ENCODE results near the gene CBX5. TPM values are rescaled to one million over a fixed set of nuclear protein-coding genes. Genes with fewer than 3 reads are reported as not detected.
"Not testable (repeated sequence)": the region's sequence is repeated elsewhere in the genome, so short reads cannot be mapped to it uniquely, and the experiment has no call there.

CBX5 gene
- total RNA-seq, 2 experiments from 2014 or later = 38.8 to 38.9 TPM

- intact Hi-C loops (cut with DNase I, micrococcal nuclease) = no loop called here
- H3K27me3 Mint-ChIP-seq = no peaks in the 10 kb centered on the region
- no peaks in the 10 kb centered on the region for H3K4me1 ChIP-seq (ENCODE audit: insufficient read depth, low read length)
- H3K27me3 ChIP-seq (ENCODE audit: control insufficient read depth in 1 of 2, insufficient read depth in 2 of 2, low read length in 2 of 2) = no peaks in the 10 kb centered on the region
- DNase-seq (no peak), ATAC-seq (ENCODE audit: poor library complexity) (no peak)
- ChIA-PET POLR2A (no interaction called here), CTCF (no interaction called here)
- H3K9me3 ChIP-seq (ENCODE audit: control insufficient read depth in 1 of 2, insufficient read depth in 1 of 2, low read length in 2 of 2) = no peaks in the 10 kb centered on the region
- no peaks in the 10 kb centered on the region for H3K36me3 ChIP-seq (ENCODE audit: insufficient read depth, low read length)
- no peaks in the 10 kb centered on the region for H3K9me3 Mint-ChIP-seq
- H3K27ac Mint-ChIP-seq = no peak overlapping the region
- no peak for TF ChIP-seq CTCF (IDR thresholded peaks at IDR 0.05)
- H3K4me1 Mint-ChIP-seq (ENCODE audit: low read depth) = peaks cover 9% of the 10 kb centered on the region
- no peaks in the 10 kb centered on the region for H3K36me3 Mint-ChIP-seq (ENCODE audit: low read depth)
- no peak overlapping the region for H3K4me3 ChIP-seq (ENCODE audit: low read length)
- no peak overlapping the region for H3K4me3 Mint-ChIP-seq
- no peak overlapping the region for H3K27ac ChIP-seq (ENCODE audit: low read depth in 1 of 2, low read length in 2 of 2)
Measured at GRCh38 chr12:54229624-54230212, 50.2 kb downstream of the CBX5 start.

- Mint-ChIP-seq H3K9me3 (no peaks in the 10 kb centered on the region), H3K27me3 (no peaks in the 10 kb centered on the region), H3K27ac (no peak overlapping the region), H3K4me1 (ENCODE audit: low read depth) (peaks cover 9% of the 10 kb centered on the region), H3K36me3 (ENCODE audit: low read depth) (no peaks in the 10 kb centered on the region), H3K4me3 (no peak overlapping the region)
- Histone ChIP-seq H3K27ac (ENCODE audit: low read depth in 1 of 2, low read length in 2 of 2) (no peak overlapping the region), H3K4me1 (ENCODE audit: insufficient read depth, low read length) (no peaks in the 10 kb centered on the region), H3K36me3 (ENCODE audit: insufficient read depth, low read length) (no peaks in the 10 kb centered on the region), H3K9me3 (ENCODE audit: control insufficient read depth in 1 of 2, insufficient read depth in 1 of 2, low read length in 2 of 2) (no peaks in the 10 kb centered on the region), H3K4me3 (ENCODE audit: low read length) (no peak overlapping the region), H3K27me3 (ENCODE audit: control insufficient read depth in 1 of 2, insufficient read depth in 2 of 2, low read length in 2 of 2) (no peaks in the 10 kb centered on the region)
- ChIA-PET CTCF (no interaction called here), POLR2A (no interaction called here)
- ATAC-seq (ENCODE audit: poor library complexity) = no peak
- no peak for TF ChIP-seq CTCF (IDR thresholded peaks at IDR 0.05)
- no peak for DNase-seq
- intact Hi-C loops (cut with DNase I, micrococcal nuclease) = no loop called here
Measured at GRCh38 chr12:54228471-54228870, 51.5 kb downstream of the CBX5 start.

- H3K4me1 ChIP-seq (ENCODE audit: insufficient read depth, low read length); H3K4me1 Mint-ChIP-seq (ENCODE audit: low read depth); H3K36me3 Mint-ChIP-seq (ENCODE audit: low read depth); H3K27me3 Mint-ChIP-seq; H3K27ac Mint-ChIP-seq; H3K36me3 ChIP-seq (ENCODE audit: insufficient read depth, low read length); H3K27me3 ChIP-seq (ENCODE audit: control insufficient read depth in 1 of 2, insufficient read depth in 2 of 2, low read length in 2 of 2); DNase-seq; H3K4me3 ChIP-seq (ENCODE audit: low read length); H3K4me3 Mint-ChIP-seq; POLR2A ChIA-PET; H3K27ac ChIP-seq (ENCODE audit: low read depth in 1 of 2, low read length in 2 of 2); intact Hi-C loops (cut with DNase I, micrococcal nuclease); H3K9me3 ChIP-seq (ENCODE audit: control insufficient read depth in 1 of 2, insufficient read depth in 1 of 2, low read length in 2 of 2); H3K9me3 Mint-ChIP-seq; ATAC-seq (ENCODE audit: poor library complexity): not testable (repeated sequence)
- CTCF ChIA-PET = interaction anchor here (1.6 kb wide), 1 partner anchor 14 kb away, joined by 3 read pairs; no protein-coding TSS in a partner anchor
Measured at GRCh38 chr12:54227927-54228326, 52.0 kb downstream of the CBX5 start.

GRCh38 chr12:54227376-54227775 lies 52.5 kb downstream of the CBX5 start:
- CTCF ChIA-PET = interaction anchor here (1.6 kb wide), 1 partner anchor 13 kb away, joined by 3 read pairs; no protein-coding TSS in a partner anchor
- TF ChIP-seq CTCF (IDR thresholded peaks at IDR 0.05) = no peak
- Mint-ChIP-seq H3K4me1 (ENCODE audit: low read depth) (peaks cover 9% of the 10 kb centered on the region), H3K27me3 (no peaks in the 10 kb centered on the region), H3K36me3 (ENCODE audit: low read depth) (no peaks in the 10 kb centered on the region), H3K27ac (no peak overlapping the region), H3K9me3 (no peaks in the 10 kb centered on the region), H3K4me3 (no peak overlapping the region)
- intact Hi-C loops (cut with DNase I, micrococcal nuclease) = no loop called here
- no peak overlapping the region for H3K4me3 ChIP-seq (ENCODE audit: low read length)
- DNase-seq (no peak), ATAC-seq (ENCODE audit: poor library complexity) (no peak)
- no peaks in the 10 kb centered on the region for H3K27me3 ChIP-seq (ENCODE audit: control insufficient read depth in 1 of 2, insufficient read depth in 2 of 2, low read length in 2 of 2)
- POLR2A ChIA-PET = no interaction called here
- no peaks in the 10 kb centered on the region for H3K9me3 ChIP-seq (ENCODE audit: control insufficient read depth in 1 of 2, insufficient read depth in 1 of 2, low read length in 2 of 2)
- H3K4me1 ChIP-seq (ENCODE audit: insufficient read depth, low read length) = no peaks in the 10 kb centered on the region
- H3K27ac ChIP-seq (ENCODE audit: low read depth in 1 of 2, low read length in 2 of 2) = no peak overlapping the region
- no peaks in the 10 kb centered on the region for H3K36me3 ChIP-seq (ENCODE audit: insufficient read depth, low read length)
